Measurements from ENCODE around the gene SLC24A3. TPM values are rescaled to one million over a fixed set of nuclear protein-coding genes. Genes with fewer than 3 reads are reported as not detected.

The SLC24A3 gene
- total and polyA plus RNA-seq, 4 donors, result 1.9 to 8.4 (median 5.8) TPM

- H3K4me1 ChIP-seq (ENCODE audit: control insufficient read depth in 5 of 5, insufficient read depth in 5 of 5, low read length in 5 of 5), result peaks cover 0 to 11% (median 0%) of the 10 kb centered on the region in 5 donors
- no peak overlapping the region for H3K9ac ChIP-seq (ENCODE audit: insufficient read depth in 1 of 2, low read length in 2 of 2)
- ATAC-seq (ENCODE audit: insufficient read depth, low FRiP score) (no peak), DNase-seq (no peak)
- H3K4me3 ChIP-seq, result no peak overlapping the region
- no peak overlapping the region for H3K27ac ChIP-seq (ENCODE audit: low read depth in 1 of 2, low read length in 1 of 2)
- no peaks in the 10 kb centered on the region for H3K36me3 ChIP-seq (ENCODE audit: control insufficient read depth in 4 of 4, insufficient read depth in 4 of 4, low read length in 4 of 4)
- no peaks in the 10 kb centered on the region for H3K9me3 ChIP-seq (ENCODE audit: control insufficient read depth in 4 of 4, insufficient read depth in 3 of 4, low read length in 3 of 4)
- TF ChIP-seq CTCF (IDR thresholded peaks at IDR 0.05; ENCODE audit: control extremely low read depth, extremely low read depth), result no peak
- peaks cover 0 to 9% (median 0%) of the 10 kb centered on the region in 3 donors for H3K27me3 ChIP-seq (ENCODE audit: control insufficient read depth in 3 of 3, insufficient read depth in 3 of 3, low read length in 2 of 3)
- 83 to 85% methylated on average over 1 of the region's 1 CpG for WGBS, 2 donors
Measured at GRCh38 chr20:19207541-19207940, 4.9 kb upstream of the SLC24A3 start.

DNA sequence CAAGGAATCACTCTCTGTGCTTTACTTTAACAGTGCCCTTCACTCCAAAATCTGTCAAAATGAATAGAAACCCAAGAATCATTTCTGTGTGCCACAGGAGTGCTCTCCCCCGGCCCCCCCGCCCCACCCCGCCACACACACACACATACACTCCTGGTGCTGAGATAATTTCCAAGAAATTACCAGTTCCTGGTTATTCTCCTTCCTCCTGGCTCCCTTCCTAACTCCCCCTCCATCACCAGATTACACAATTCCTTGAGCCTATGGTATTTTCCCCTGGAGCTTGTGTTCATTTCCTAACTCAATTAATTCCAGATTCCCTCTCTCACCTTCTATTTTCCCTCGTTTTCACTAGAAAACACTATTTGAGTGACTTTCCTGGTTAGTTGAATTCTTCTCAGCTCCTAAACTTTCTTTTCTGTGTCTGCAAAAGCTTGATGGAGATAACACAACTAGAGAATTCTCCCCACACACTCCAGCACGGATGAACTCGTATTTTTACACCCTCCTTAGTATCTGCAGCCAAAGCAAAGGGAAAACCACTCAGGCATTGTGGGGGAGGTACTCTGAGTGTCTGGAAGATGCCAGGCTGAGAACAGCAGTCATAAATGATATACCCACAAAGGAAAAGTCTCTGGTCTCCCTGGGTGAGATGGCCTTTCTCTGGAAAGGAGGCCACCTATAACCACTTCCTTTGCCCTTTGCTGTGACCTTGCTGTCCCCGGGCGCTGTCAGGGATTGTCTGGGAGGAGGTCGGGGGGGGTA, 1.9 kb upstream of the SLC24A3 start:
- TF ChIP-seq CTCF (IDR thresholded peaks at IDR 0.05; ENCODE audit: control extremely low read depth, extremely low read depth), result no peak
- peak overlapping the region in 1 of 2 donors; percentile 2 for H3K27ac ChIP-seq (ENCODE audit: low read depth in 1 of 2, low read length in 1 of 2)
- ATAC-seq (ENCODE audit: insufficient read depth, low FRiP score), result no peak
- peaks cover 0 to 16% (median 0%) of the 10 kb centered on the region in 3 donors for H3K27me3 ChIP-seq (ENCODE audit: control insufficient read depth in 3 of 3, insufficient read depth in 3 of 3, low read length in 2 of 3)
- H3K36me3 ChIP-seq (ENCODE audit: control insufficient read depth in 4 of 4, insufficient read depth in 4 of 4, low read length in 4 of 4), result no peaks in the 10 kb centered on the region
- H3K9me3 ChIP-seq (ENCODE audit: control insufficient read depth in 4 of 4, insufficient read depth in 3 of 4, low read length in 3 of 4), result no peaks in the 10 kb centered on the region
- WGBS, 2 donors, result 46 to 83% methylated on average over 9 of the region's 9 CpGs
- no peak overlapping the region for H3K4me3 ChIP-seq
- H3K9ac ChIP-seq (ENCODE audit: insufficient read depth in 1 of 2, low read length in 2 of 2), result no peak overlapping the region
- peaks cover 0 to 26% (median 2%) of the 10 kb centered on the region in 5 donors for H3K4me1 ChIP-seq (ENCODE audit: control insufficient read depth in 5 of 5, insufficient read depth in 5 of 5, low read length in 5 of 5)
- DNase-seq, result peak in 2 of 3 donors; percentile 65 to 66

DNA sequence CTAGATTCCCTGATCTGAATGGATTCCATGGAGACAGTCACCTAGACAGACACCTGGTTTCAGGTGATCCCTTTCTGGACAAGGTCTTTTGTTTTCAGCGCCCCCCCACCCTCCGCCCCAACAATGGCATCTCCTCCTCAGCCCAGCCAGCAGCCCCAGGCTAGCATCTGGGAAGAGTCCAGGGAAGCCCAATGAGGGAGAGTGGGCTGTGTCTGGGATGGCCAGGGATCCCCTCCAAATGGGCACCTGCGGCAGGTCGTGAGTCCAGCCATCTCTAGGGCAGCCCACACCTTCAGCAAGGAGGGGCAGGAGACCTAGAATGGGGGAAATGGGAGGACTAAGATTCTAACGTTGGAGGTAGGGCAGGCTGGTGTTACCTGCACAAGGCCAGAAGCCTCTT, 1.2 kb upstream of the SLC24A3 start:
- no peaks in the 10 kb centered on the region for H3K9me3 ChIP-seq (ENCODE audit: control insufficient read depth in 4 of 4, insufficient read depth in 3 of 4, low read length in 3 of 4)
- no peak for TF ChIP-seq CTCF (IDR thresholded peaks at IDR 0.05; ENCODE audit: control extremely low read depth, extremely low read depth)
- peaks cover 0 to 26% (median 2%) of the 10 kb centered on the region in 5 donors for H3K4me1 ChIP-seq (ENCODE audit: control insufficient read depth in 5 of 5, insufficient read depth in 5 of 5, low read length in 5 of 5)
- no peaks in the 10 kb centered on the region for H3K36me3 ChIP-seq (ENCODE audit: control insufficient read depth in 4 of 4, insufficient read depth in 4 of 4, low read length in 4 of 4)
- WGBS, 2 donors, result 67 to 77% methylated on average over 5 of the region's 5 CpGs
- DNase-seq (no peak), ATAC-seq (ENCODE audit: insufficient read depth, low FRiP score) (no peak)
- no peak overlapping the region for H3K27ac ChIP-seq (ENCODE audit: low read depth in 1 of 2, low read length in 1 of 2)
- H3K27me3 ChIP-seq (ENCODE audit: control insufficient read depth in 3 of 3, insufficient read depth in 3 of 3, low read length in 2 of 3), result peaks cover 0 to 17% (median 0%) of the 10 kb centered on the region in 3 donors
- H3K4me3 ChIP-seq, result no peak overlapping the region
- H3K9ac ChIP-seq (ENCODE audit: insufficient read depth in 1 of 2, low read length in 2 of 2), result peak overlapping the region in 1 of 2 donors; percentile 17

All from lung (tissue), 12 donors.